ENCODE results near the gene FAM171A1. TPM values are rescaled to one million over a fixed set of nuclear protein-coding genes. Genes with fewer than 3 reads are reported as not detected.

Gene FAM171A1
- total RNA-seq, 2 donors from 2014 or later: 50.9 to 65.8 TPM

- H3K4me1 ChIP-seq: no peaks in the 10 kb centered on the region
- intact Hi-C loops (cut with DNase I): no loop called here
- DNase-seq: no peak
- no peaks in the 10 kb centered on the region for H3K27me3 ChIP-seq
- no peaks in the 10 kb centered on the region for H3K36me3 ChIP-seq
- H3K9ac ChIP-seq (ENCODE audit: low read depth in 2 of 2, low read length in 2 of 2): no peak overlapping the region
- no peak overlapping the region for H3K4me3 ChIP-seq
- no peak for TF ChIP-seq CTCF (IDR thresholded peaks at IDR 0.05)
- H3K9me3 ChIP-seq: no peaks in the 10 kb centered on the region
- no peak overlapping the region for H3K27ac ChIP-seq
Observed at GRCh38 chr10:15300697-15301096, 70.4 kb downstream of the FAM171A1 start.

- intact Hi-C loops (cut with DNase I): no loop called here
- no peaks in the 10 kb centered on the region for H3K4me1 ChIP-seq
- TF ChIP-seq CTCF (IDR thresholded peaks at IDR 0.05): no peak
- no peaks in the 10 kb centered on the region for H3K9me3 ChIP-seq
- H3K4me3 ChIP-seq: no peak overlapping the region
- DNase-seq: no peak
- H3K27ac ChIP-seq: no peak overlapping the region
- H3K27me3 ChIP-seq: no peaks in the 10 kb centered on the region
- no peak overlapping the region for H3K9ac ChIP-seq (ENCODE audit: low read depth in 2 of 2, low read length in 2 of 2)
- no peaks in the 10 kb centered on the region for H3K36me3 ChIP-seq
Observed at GRCh38 chr10:15300145-15300544, 70.9 kb downstream of the FAM171A1 start.

- intact Hi-C loops (cut with DNase I): no loop called here
- no peak for TF ChIP-seq CTCF (IDR thresholded peaks at IDR 0.05)
- no peak for DNase-seq
- Histone ChIP-seq H3K9me3 (no peaks in the 10 kb centered on the region), H3K4me1 (no peaks in the 10 kb centered on the region), H3K4me3 (no peak overlapping the region), H3K9ac (ENCODE audit: low read depth in 2 of 2, low read length in 2 of 2) (no peak overlapping the region), H3K27ac (no peak overlapping the region), H3K36me3 (no peaks in the 10 kb centered on the region), H3K27me3 (no peaks in the 10 kb centered on the region)
Observed at GRCh38 chr10:15296701-15297100, 74.4 kb downstream of the FAM171A1 start.

GRCh38 chr10:15295537-15296325 is 75.4 kb downstream of the FAM171A1 start:
- Histone ChIP-seq H3K9me3 (no peaks in the 10 kb centered on the region), H3K27ac (no peak overlapping the region), H3K36me3 (no peaks in the 10 kb centered on the region), H3K4me1 (no peaks in the 10 kb centered on the region), H3K9ac (ENCODE audit: low read depth in 2 of 2, low read length in 2 of 2) (no peak overlapping the region), H3K4me3 (no peak overlapping the region), H3K27me3 (no peaks in the 10 kb centered on the region)
- TF ChIP-seq CTCF (IDR thresholded peaks at IDR 0.05): no peak
- no peak for DNase-seq
- intact Hi-C loops (cut with DNase I): no loop called here

GRCh38 chr10:15293862-15294842 is 76.9 kb downstream of the FAM171A1 start:
- Histone ChIP-seq H3K4me1 (no peaks in the 10 kb centered on the region), H3K9me3 (no peaks in the 10 kb centered on the region), H3K9ac (ENCODE audit: low read depth in 2 of 2, low read length in 2 of 2) (no peak overlapping the region), H3K4me3 (no peak overlapping the region), H3K27me3 (no peaks in the 10 kb centered on the region), H3K27ac (no peak overlapping the region), H3K36me3 (no peaks in the 10 kb centered on the region)
- intact Hi-C loops (cut with DNase I): no loop called here
- TF ChIP-seq CTCF (IDR thresholded peaks at IDR 0.05): no peak
- DNase-seq: no peak

All from colonic mucosa (tissue), 4 donors.